Esophagus mucosa (tissue), 1 donor: ENCODE data around the gene PRMT2. TPM values are rescaled to one million over a fixed set of nuclear protein-coding genes. Genes with fewer than 3 reads are reported as not detected.
"Not testable (repeated sequence)": the region's sequence is repeated elsewhere in the genome, so short reads cannot be mapped to it uniquely, and the experiment has no call there.

Experiments used
- ATAC-seq: fragments of 200-7000 bp; cut with Tn5 transposase; one replicate; pipeline ENCODE4 v1.9.1; 2020
- total RNA-seq: library from RNA; stranded (reverse); gene quantifications from one replicate; pipeline ENCODE4 v1.2.4, GENCODE V29; 2023
- donor health status: DM: yes; HTN: yes; CAD: no.

The PRMT2 gene
- total RNA-seq, 1 donor from 2014 or later, result 71.1 TPM

DNA sequence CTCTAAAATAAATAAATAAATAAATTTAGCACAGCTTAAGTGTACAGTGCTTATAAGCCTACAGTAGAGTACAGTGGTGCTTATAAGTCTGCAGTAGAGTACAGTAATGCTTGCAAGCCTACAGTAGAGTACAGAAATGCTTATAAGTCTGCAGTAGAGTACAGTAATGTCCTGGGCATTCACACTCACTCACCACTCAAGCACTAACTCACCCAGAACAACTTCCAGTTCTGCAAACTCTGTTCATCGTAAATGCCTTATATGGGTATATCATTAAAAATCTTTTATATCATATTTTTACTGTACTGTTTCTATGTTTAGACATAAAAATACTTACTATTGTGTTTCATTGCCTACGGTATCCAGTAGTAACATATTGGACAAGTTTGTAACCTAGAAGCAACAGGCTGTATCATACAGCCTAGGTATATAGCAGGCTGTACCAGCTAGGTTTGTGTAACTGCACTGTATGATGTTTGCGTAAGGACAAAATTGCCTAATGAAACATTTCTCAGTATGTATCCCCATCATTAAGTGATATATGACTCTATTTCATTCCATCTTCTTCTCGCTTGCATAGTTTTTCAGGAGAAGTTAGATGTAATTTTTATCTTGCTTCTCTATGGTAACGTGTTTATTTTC, 16.6 kb upstream of the PRMT2 start:
- ATAC-seq, result no peak

DNA sequence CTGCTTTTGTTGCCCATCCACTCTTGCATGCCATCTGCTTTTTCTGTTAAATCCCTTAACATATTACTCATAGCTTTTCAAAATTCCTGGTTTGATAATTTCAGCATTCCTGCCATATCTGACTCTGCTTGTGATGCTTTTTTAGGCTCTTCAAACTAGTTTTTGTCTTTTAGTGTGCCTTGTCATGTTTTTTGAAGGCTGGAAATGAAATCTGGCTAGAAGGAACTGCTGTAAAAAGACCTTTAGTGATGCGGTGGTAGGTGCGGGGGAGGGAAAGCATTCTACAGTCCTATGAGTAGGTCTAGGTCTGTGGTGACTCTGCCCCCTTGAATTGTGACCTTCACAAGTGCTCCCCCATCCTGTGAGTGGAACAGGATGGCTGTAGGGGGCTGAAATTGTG, 15.6 kb upstream of the PRMT2 start:
- no peak for ATAC-seq

DNA sequence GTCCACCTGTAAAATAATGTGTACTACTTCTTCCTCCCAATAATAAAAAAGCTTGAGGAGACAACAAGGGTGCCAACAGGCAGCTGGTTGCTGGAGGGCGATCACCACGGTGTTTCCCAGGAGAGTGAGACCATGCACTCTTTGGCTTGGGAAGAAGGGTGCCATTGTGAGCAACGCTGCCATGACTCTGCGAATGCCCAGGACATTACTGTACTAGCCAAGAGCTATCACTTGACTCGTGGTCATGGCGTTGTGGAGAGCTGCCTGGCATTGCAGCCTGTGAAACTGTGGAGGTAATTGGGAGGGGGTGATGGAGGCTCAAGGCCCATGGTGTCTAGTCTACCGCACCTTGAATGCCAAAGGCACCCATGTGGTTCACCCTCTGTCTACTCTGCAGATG, 14.6 kb upstream of the PRMT2 start:
- ATAC-seq, result no peak

DNA sequence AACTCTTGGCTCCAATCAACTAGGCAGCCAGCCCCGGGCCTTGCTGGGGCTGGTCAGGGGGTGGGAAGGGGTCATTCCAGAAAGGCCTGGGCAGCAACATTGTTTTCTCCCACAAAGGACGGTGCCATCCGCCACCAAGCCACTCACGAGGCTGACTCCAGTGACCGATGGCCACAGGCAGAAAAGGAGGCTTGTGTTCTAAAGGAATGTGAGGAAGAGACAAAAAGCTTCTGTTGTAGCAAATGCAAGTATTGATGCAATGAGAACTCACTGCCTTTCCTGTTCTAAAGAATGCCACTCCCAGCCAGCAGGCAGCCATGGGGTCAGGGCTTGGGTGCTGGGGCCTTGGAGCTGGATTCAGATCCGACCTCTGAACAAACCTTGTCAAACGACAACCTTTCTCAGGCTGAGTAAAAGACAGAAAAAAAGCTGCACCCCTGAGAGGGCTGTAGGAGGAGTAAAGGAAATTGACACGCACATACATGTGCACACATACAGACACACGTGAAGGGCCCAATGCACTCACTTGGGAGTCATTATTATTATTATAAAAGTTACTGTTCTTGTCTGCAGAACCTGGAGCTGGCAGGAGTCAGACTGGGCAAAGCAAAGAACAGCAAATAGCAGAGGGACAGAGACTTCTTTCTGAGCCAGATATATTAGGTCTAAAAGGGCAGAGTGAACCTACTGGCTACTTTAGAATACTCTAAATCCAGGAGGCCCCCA, 13.9 kb upstream of the PRMT2 start:
- ATAC-seq, result no peak

DNA sequence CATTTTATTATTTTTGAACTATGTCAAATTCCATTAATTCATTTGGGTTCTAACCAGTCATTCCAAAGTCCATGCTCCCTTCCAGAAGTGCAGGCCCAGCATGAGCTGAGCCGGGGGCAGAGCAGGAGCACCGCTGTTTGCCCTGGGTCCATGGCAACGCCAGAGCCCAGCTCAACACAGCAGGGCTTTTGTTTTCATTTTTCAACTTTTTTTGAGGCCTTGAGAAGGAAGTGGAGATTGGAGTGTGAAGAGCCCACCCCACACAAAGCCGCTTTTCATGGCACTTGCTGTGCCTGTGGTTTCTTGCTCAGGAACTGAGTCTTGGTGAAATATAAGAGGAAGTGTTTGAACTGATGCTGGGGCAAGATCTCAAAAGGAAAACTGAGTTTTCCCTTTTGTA, 13.2 kb upstream of the PRMT2 start:
- ATAC-seq, result no peak

DNA sequence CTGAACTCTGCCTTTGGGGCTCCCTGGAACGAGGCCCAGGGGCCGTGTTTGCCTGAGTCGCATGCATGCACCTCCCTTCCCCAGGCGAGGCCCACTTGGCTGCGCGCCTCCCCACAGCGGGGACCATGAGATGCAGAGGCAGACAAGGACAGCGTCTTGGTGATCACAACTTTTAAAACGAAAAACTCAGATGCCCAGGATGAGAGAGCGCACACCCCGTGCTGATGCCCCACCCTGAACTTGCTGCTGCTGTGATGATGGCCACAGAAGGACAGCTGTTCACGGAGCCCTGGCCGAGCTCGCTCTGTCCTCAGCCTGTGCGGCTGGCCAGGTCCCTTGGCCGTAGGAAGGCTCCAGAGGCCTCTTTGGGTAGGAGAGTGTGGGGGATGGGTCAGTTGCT, 11.4 kb upstream of the PRMT2 start:
- ATAC-seq, result no peak

DNA sequence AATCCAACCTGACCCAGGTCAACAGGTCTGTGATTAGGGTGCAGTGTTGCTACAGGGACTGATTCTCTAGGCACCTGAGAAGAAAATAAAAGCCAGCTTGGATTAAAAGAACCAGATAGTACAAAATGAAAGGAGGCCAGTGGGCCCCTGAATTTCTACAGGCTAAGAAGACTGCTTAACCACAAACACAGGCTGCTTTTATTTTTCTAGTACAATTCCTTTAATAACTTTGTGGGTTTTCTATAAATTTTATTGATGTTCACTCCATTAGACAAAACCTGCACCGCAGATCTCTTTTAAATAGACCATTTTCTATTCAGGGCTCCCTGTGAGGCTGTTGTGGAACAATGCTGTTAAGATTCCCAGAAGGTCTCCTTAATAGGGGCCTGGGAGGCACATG, 9.7 kb upstream of the PRMT2 start:
- no peak for ATAC-seq

DNA sequence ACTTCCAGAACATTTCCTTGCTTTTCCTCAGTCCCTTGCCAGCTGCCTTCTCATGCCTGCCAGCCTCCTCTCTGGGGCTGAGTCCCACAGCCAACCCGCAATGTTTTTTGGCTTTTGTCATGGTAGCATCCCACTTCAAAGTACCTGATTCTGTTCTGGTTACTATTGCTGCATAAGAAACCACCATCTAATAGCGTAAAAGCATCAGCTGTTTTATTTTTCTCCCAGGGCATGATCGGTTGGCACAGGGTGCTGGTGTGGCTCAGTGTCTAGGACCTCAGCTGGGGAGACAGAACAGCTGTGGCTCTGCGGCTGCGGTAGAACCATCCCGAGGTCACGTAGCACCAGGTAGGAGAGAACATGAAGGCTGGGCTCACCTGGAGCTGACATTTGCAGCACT, 8.9 kb upstream of the PRMT2 start:
- ATAC-seq, result peak; percentile 41

DNA sequence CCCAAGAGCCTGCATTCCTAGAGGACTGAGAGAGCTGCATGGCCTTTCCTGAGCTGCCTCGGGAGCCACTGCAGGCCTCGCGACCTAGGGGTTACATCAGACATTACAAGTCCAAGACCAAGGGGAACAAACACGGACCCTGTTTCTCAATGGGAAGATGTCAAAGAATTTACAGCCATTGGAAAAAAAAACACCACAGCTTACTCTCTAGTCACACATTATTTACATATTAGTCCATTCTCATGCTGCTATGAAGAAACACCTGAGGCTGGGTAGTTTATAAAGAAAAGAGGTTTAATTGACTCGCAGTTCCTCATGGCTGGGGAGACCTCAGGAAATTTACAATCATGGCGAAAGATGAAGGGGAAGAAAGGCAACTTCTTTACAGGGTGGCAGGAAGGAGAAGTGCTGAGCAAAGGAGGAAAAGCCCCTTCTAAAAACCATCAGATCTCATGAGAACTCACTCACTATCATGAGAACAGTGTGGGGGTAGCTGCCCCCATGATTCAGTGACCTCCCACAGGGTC, 8.4 kb upstream of the PRMT2 start:
- ATAC-seq, result no peak

DNA sequence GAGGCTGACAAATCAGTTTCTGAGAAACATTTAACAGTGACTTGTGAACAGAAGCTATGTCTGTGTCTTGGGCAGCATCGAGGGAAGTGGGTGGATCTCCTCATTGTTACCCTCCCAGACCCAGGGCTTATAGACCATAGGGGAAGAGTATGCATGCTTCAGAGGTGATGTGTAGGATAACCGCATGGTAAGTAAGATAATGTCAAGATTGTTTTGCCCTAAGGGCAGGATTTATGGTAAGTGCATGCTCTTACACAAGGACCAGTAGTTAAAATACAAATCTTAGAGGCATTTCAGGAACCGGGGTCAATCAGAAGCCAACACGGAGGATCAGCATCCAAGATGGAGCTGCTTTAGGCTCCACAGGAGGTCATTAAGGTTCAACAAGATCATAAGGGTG, 7.7 kb upstream of the PRMT2 start:
- no peak for ATAC-seq

DNA sequence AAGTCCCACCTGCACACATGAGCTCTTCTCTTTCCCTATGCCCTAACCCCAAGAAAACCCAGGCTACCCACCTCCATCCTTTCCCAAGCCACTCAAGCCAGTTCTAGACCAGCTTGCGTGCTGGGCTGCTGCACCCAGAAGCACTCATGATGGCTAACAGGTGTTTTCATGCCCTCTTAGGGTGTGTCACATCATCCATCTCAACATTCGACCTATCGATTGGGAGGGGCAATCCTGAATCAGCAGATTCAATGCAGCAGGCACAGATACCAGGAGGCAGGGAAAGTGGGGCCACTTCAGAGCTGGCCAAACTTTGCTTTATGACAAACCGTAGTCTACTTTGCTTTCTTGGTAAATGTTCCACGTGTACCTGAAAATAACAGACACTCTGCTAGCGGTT, 6.6 kb upstream of the PRMT2 start:
- no peak for ATAC-seq

DNA sequence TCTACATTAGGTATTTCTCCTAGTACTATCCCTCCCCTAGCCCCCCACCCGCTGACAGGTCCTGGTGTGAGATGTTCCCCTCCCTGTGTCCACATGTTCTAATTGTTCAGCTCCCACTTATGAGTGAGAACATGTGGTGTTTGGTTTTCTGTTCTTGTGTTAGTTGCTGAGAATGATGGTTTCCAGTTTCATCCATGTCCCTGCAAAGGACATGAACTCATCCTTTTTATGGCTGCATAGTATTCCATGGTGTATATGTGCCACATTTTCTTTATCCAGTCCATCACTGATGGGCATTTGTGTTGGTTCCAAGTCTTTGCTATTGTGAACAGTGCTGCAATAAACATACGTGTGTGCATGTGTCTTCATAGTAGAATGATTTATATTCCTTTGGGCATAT, 4.6 kb upstream of the PRMT2 start:
- not testable (repeated sequence) for ATAC-seq

DNA sequence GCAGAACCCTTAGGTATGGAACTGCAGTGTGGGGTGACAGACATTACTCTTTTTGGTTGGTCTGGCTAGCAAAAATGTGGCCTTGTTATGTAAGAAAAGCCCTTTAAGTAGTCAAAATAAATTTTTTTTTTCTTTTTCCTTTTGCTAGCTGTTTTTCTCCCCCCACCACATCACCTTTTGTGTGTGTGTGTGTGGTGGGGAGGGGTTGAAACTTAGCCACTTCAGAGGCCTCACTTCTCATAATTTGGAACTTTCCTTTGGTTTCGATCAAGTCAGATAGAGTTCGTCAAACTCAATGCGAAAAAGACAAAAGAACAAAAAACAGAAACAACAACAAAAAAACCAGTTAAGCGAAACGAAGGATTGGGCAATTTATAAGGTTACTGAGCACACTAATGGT, 1.9 kb upstream of the PRMT2 start:
- no peak for ATAC-seq

DNA sequence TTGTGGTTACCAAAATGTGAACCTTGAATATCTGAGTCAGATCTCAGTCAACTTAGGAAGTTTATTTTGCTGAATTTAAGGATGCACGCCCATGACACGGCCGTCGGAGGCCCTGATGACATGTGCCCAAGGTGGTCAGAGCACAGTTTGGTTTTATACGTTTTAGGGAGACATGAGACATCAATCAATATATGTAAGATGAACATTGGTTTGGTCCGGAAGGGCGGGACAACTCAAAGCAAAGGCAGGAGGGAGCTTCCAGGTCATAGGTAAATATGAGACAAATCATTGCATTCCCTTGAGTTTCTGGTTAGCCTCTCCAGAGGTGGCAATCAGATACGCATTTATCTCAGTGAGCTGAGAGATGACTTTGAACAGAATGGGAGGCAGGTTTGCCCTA, 1.0 kb upstream of the PRMT2 start:
- ATAC-seq, result no peak

DNA sequence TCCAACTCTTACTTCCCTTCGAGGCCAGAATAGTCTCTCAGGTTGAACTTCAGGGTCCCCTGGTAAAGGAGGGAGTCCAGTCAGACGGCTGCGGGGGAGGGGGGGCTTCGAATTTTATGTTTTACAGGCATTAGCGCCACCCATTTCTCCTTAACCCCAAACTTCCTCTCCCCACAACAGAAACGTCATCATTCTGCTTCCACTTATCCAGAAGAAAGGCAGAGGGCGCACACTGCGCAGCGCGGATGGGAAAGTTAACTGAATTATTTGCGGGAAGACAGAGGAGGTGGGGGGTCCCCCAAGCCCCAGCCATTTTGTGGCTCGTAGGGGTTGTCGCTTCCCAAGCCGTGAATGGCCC, 529 bp upstream of the PRMT2 start:
- ATAC-seq, result peak; percentile 41

DNA sequence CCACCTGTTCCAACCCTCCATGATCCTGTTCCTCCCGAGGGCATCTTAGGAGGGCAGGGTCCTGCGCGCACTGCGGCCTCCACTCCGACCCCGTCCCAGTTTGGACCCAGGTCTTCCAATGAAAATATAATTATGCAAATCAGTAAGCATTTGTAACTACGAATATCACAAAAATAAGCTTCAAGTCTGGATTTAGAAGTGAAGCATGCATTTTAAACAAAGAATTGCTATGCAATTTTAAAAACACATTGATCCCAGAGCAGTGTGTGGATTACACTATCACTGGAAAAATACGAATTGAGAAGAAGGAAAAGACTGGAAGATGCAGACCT, 673 bp downstream of the PRMT2 start:
- no peak for ATAC-seq

DNA sequence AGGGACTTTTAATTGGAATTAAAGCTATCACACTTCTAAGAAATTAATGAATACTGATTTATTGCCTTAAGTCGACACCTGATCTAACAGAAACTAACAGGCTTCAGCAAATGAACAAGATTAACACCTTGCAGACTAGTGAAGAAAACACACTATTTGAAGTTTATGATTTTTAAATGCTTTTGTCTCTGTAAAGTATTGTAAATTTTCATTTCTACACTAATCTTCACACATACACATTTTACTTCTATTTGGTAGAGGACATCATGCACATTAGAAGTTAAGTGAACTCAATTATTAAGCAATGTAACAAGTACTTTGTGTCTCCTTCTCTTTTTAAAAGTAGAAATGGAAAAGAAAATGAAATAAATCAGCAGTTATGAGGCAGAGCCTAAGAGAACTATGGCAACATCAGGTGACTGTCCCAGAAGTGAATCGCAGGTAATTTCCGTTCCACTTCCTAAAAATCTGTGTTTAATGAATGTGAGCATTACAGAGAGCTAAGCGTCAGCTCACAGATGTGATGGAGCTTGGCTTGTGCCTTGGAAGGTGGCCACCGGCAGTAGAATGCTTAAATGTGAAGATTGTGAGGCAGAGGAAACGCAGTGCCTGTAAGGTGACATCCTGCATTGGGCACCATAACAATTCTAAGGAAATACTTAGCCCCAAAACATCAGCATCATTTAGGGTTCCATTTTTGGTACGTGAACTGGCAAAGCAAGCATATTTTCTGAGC, 1.2 kb downstream of the PRMT2 start:
- no peak for ATAC-seq

DNA sequence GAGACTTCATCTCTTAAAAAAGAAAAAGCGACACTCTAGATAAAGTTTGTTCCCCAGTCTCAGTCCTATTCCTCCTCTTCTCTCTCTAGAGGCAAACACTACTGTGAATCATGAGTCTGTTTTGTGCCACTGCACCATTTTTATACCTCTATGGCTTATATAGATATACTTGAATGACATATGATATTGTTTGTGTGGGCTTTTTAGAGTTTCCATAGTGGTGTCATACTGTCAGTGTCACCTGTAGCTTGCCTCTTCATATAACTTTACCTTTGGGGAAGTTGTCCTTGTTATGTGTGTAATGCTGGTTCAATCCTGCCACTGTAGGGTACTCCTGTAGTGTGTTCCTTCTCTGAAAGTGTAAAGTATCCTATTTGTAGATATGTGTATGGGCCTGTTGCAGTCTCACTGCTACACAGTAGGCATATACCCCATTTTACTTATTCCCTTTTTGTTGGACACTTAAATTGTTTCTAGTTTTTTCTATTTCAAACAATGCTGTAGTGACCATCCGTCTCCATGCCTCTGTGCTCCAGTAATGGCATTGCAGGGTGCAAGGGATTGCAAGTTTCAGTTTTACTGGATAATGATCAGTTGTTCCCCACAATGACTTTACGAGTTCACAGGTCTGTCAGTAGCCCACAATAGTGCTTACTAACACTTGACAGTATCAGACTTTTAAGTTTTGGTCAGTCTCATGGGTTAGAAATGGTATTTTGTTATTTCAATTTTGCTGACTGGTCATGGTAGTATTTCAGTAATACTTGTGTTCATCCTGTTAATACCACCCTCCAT, 2.7 kb downstream of the PRMT2 start:
- no peak for ATAC-seq

DNA sequence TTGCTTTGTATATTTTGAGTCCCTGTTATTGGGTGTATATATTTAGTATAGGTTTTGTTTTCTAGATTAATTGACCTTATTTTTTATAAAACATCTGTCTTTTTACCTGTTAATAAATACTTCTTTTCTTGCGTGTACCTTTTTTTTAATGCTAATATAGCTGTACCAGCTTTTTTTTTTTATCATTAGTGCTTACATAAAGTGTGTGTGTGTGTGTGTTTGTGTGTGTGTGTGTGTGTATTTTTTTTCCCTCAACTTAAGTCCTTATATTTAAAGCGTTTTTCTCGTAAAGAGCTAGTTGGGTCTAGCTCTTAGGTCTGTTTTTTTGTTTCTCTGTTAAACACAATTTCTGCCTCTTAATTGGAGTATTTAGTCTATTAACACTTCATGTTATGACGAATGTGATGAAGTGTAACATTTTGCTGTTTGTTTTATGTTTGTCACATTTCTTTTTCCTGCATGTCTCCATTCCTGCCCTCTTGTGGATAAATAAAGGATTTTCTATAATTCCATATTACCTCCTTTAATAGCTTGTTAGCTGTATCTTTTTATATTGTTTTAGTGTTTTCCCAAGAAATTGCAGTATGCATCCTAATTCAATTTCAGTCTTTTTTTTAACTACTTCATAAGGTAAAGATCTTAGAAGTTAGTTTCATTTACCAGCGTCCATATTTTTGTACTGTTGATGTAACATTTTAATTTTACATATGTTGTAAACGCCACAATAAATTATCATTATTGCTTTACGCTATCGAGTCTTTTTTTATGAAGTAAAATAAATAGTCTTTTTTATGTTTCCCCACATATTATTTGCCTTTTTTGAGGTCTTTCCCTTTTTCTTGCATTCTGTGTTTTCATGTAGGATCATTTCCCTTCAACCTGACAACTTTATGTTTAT, 4.3 kb downstream of the PRMT2 start:
- ATAC-seq, result no peak

DNA sequence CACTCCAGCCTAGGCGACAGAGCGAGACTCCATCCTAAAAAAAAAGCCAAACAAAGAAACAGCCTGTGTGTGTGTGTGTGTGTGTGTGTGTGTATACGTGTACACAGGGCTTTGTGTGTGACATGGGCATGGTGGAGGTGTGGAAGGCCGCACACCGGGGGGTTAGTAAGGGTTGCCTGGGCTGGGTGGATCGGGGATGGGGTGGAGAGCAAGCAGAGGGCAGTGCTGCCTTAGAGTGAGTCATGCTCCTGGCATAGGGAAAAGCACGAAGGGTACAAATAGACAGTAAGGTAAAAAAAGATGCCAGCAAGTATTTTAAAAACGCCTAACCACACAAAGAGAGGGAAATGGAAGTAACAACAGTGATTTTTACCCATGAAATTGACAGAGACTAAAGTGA, 6.2 kb downstream of the PRMT2 start:
- ATAC-seq, result peak; percentile 42

DNA sequence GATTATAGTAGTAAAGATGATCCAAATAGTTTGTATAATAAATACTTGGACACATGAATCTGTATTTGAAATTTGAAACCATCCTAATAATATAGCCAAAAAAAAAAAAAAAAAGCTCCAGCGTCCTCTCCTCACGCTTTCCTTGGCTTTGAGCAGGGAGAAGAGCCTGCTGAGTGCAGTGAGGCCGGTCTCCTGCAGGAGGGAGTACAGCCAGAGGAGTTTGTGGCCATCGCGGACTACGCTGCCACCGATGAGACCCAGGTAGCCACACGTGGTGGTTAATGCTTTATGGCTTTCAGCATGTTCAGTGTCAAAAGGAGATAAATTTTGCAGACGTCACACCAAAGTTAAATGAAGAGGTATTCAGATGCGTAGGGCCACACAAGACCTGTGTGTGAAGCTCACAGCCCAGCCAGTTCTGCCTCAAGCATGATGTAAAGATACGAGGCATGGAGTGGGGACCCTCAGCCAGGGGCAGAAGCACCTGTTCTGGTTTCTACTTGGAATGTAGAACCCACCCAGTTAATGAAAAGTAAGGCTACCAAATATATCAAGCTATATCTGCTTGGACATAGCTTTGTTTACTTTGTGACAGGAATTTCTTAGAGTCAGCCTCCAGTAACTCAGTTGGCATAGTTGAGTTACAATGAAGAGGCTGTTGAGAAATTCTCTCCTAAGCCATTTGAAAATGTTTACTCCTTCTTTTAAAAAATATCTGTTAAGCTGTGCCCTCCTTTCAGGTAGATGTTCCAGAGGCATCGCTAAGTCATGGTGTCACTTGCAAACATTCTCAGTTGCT, 8.1 kb downstream of the PRMT2 start:
- no peak for ATAC-seq
